ENCODE data around the gene CYB5RL.

- TF ChIP-seq CTCF (IDR thresholded peaks at IDR 0.05) (no peak), POLR2AphosphoS5 (IDR thresholded peaks at IDR 0.05) (no peak), POLR2A (IDR thresholded peaks at IDR 0.05) (no peak)
Measured at GRCh38 chr1:54173681-54174080, 26.1 kb downstream of the CYB5RL start.

Data from upper lobe of left lung (tissue), 4 donors.